ENCODE measurements around the gene CYP39A1.

DNA sequence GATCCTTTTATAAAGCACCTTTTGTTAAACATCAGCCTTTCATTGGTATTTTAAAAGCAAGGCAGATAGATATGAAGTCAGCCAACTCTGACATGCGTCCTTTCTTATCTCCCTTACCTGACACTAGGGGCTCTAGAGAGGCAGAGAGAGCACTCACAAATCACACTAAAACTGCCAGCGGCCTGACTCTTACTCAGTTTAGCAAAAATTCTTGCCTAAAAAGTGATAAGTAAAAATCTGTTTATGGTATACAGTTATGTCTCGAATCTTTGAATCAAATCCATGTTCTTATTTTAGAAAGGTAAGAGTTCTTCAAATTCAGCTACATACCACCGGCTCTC lies 24.7 kb upstream of the CYP39A1 start:
- TF ChIP-seq EZH2phosphoT487 (IDR thresholded peaks at IDR 0.05; ENCODE audit: unreplicated experiment), result no peak
- TF ChIP-seq, protein P1, sequence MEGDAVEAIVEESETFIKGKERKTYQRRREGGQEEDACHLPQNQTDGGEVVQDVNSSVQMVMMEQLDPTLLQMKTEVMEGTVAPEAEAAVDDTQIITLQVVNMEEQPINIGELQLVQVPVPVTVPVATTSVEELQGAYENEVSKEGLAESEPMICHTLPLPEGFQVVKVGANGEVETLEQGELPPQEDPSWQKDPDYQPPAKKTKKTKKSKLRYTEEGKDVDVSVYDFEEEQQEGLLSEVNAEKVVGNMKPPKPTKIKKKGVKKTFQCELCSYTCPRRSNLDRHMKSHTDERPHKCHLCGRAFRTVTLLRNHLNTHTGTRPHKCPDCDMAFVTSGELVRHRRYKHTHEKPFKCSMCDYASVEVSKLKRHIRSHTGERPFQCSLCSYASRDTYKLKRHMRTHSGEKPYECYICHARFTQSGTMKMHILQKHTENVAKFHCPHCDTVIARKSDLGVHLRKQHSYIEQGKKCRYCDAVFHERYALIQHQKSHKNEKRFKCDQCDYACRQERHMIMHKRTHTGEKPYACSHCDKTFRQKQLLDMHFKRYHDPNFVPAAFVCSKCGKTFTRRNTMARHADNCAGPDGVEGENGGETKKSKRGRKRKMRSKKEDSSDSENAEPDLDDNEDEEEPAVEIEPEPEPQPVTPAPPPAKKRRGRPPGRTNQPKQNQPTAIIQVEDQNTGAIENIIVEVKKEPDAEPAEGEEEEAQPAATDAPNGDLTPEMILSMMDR (conservative IDR thresholded peaks at IDR 0.05; ENCODE audit: low read depth in 2 of 2), result peak; percentile 54 to 67
- TF ChIP-seq, protein P2, sequence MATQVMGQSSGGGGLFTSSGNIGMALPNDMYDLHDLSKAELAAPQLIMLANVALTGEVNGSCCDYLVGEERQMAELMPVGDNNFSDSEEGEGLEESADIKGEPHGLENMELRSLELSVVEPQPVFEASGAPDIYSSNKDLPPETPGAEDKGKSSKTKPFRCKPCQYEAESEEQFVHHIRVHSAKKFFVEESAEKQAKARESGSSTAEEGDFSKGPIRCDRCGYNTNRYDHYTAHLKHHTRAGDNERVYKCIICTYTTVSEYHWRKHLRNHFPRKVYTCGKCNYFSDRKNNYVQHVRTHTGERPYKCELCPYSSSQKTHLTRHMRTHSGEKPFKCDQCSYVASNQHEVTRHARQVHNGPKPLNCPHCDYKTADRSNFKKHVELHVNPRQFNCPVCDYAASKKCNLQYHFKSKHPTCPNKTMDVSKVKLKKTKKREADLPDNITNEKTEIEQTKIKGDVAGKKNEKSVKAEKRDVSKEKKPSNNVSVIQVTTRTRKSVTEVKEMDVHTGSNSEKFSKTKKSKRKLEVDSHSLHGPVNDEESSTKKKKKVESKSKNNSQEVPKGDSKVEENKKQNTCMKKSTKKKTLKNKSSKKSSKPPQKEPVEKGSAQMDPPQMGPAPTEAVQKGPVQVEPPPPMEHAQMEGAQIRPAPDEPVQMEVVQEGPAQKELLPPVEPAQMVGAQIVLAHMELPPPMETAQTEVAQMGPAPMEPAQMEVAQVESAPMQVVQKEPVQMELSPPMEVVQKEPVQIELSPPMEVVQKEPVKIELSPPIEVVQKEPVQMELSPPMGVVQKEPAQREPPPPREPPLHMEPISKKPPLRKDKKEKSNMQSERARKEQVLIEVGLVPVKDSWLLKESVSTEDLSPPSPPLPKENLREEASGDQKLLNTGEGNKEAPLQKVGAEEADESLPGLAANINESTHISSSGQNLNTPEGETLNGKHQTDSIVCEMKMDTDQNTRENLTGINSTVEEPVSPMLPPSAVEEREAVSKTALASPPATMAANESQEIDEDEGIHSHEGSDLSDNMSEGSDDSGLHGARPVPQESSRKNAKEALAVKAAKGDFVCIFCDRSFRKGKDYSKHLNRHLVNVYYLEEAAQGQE (IDR thresholded peaks at IDR 0.05; ENCODE audit: unreplicated experiment), result no peak
- TF ChIP-seq POLR2AphosphoS5 (IDR thresholded peaks at IDR 0.05; ENCODE audit: low read depth), result no peak
- TF ChIP-seq CREB1 (CRISPR knock-in tag; IDR thresholded peaks at IDR 0.05; ENCODE audit: low read depth), result no peak
- TF ChIP-seq, protein P3, sequence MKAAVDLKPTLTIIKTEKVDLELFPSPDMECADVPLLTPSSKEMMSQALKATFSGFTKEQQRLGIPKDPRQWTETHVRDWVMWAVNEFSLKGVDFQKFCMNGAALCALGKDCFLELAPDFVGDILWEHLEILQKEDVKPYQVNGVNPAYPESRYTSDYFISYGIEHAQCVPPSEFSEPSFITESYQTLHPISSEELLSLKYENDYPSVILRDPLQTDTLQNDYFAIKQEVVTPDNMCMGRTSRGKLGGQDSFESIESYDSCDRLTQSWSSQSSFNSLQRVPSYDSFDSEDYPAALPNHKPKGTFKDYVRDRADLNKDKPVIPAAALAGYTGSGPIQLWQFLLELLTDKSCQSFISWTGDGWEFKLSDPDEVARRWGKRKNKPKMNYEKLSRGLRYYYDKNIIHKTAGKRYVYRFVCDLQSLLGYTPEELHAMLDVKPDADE (IDR thresholded peaks at IDR 0.05), result no peak
- no peak for TF ChIP-seq JUNB (IDR thresholded peaks at IDR 0.05; ENCODE audit: unreplicated experiment)
- TF ChIP-seq EZH2 (IDR thresholded peaks at IDR 0.05; ENCODE audit: low read depth, unreplicated experiment), result no peak
- TF ChIP-seq NANOG (IDR thresholded peaks at IDR 0.05; ENCODE audit: borderline replicate concordance), result no peak
